ENCODE measurements around the gene ELP2.
"Not testable (repeated sequence)": the region's sequence is repeated elsewhere in the genome, so short reads cannot be mapped to it uniquely, and the experiment has no call there.

ELP2 gene

GRCh38 chr18:36201765-36202164 is 72.1 kb downstream of the ELP2 start:
- no peak for DNase-seq
- TF ChIP-seq CTCF (IDR thresholded peaks at IDR 0.05; ENCODE audit: borderline replicate concordance, extremely low read depth, low read length, poor library complexity, severe bottlenecking) = no peak
- no peak for TF ChIP-seq EZH2 (IDR thresholded peaks at IDR 0.05; ENCODE audit: borderline replicate concordance, low read depth, low read length, severe bottlenecking)
- H3K36me3 ChIP-seq (ENCODE audit: insufficient read depth, low read length) = no peaks in the 10 kb centered on the region

GRCh38 chr18:36203360-36203895 is 73.7 kb downstream of the ELP2 start:
- no peak overlapping the region for H3K9ac ChIP-seq (ENCODE audit: low read depth, low read length)
- no peaks in the 10 kb centered on the region for H3K9me3 ChIP-seq (ENCODE audit: insufficient read depth, low read length, severe bottlenecking)
- no peaks in the 10 kb centered on the region for H3K79me2 ChIP-seq (ENCODE audit: insufficient read depth, low read length)
- H3K4me1 ChIP-seq (ENCODE audit: insufficient read depth, low read length) = no peaks in the 10 kb centered on the region
- DNase-seq (no peak), ATAC-seq (ENCODE audit: insufficient read depth, low read depth) (no peak)
- H4K20me1 ChIP-seq (ENCODE audit: insufficient read depth, low read length) = no peaks in the 10 kb centered on the region
- H2AFZ ChIP-seq (ENCODE audit: low read depth, low read length) = no peak overlapping the region
- TF ChIP-seq EZH2 (IDR thresholded peaks at IDR 0.05; ENCODE audit: borderline replicate concordance, low read depth, low read length, severe bottlenecking) = no peak
- no peak for TF ChIP-seq CTCF (IDR thresholded peaks at IDR 0.05; ENCODE audit: borderline replicate concordance, extremely low read depth, low read length, poor library complexity, severe bottlenecking)
- no peaks in the 10 kb centered on the region for H3K36me3 ChIP-seq (ENCODE audit: insufficient read depth, low read length)
- H3K27me3 ChIP-seq (ENCODE audit: insufficient read depth, low read length, poor library complexity) = no peaks in the 10 kb centered on the region
- no peak overlapping the region for H3K4me3 ChIP-seq (ENCODE audit: low read depth in 1 of 2, low read length in 2 of 2)
- H3K4me2 ChIP-seq (ENCODE audit: insufficient read depth, low read length) = no peak overlapping the region
- H3K27ac ChIP-seq (ENCODE audit: low read length) = no peak overlapping the region

More at GRCh38 chr18:36201765-36202164, 72.1 kb downstream of the ELP2 start:
- no peak overlapping the region for H3K4me2 ChIP-seq (ENCODE audit: insufficient read depth, low read length)
- no peaks in the 10 kb centered on the region for H3K9me3 ChIP-seq (ENCODE audit: insufficient read depth, low read length, severe bottlenecking)
- no peaks in the 10 kb centered on the region for H3K27me3 ChIP-seq (ENCODE audit: insufficient read depth, low read length, poor library complexity)
- H3K79me2 ChIP-seq (ENCODE audit: insufficient read depth, low read length) = no peaks in the 10 kb centered on the region
- H3K4me3 ChIP-seq (ENCODE audit: low read depth in 1 of 2, low read length in 2 of 2) = no peak overlapping the region
- no peak overlapping the region for H2AFZ ChIP-seq (ENCODE audit: low read depth, low read length)
- H3K9ac ChIP-seq (ENCODE audit: low read depth, low read length) = no peak overlapping the region
- no peak overlapping the region for H3K27ac ChIP-seq (ENCODE audit: low read length)
- no peaks in the 10 kb centered on the region for H3K4me1 ChIP-seq (ENCODE audit: insufficient read depth, low read length)
- no peaks in the 10 kb centered on the region for H4K20me1 ChIP-seq (ENCODE audit: insufficient read depth, low read length)
- no peak for ATAC-seq (ENCODE audit: insufficient read depth, low read depth)

- DNase-seq (no peak), ATAC-seq (ENCODE audit: insufficient read depth, low read depth) (no peak)
- no peaks in the 10 kb centered on the region for H3K36me3 ChIP-seq (ENCODE audit: insufficient read depth, low read length)
- no peak overlapping the region for H3K9ac ChIP-seq (ENCODE audit: low read depth, low read length)
- no peak overlapping the region for H3K27ac ChIP-seq (ENCODE audit: low read length)
- H3K4me2 ChIP-seq (ENCODE audit: insufficient read depth, low read length) = no peak overlapping the region
- H3K79me2 ChIP-seq (ENCODE audit: insufficient read depth, low read length) = no peaks in the 10 kb centered on the region
- no peak overlapping the region for H2AFZ ChIP-seq (ENCODE audit: low read depth, low read length)
- H3K4me1 ChIP-seq (ENCODE audit: insufficient read depth, low read length) = no peaks in the 10 kb centered on the region
- TF ChIP-seq CTCF (IDR thresholded peaks at IDR 0.05; ENCODE audit: borderline replicate concordance, extremely low read depth, low read length, poor library complexity, severe bottlenecking) = no peak
- TF ChIP-seq EZH2 (IDR thresholded peaks at IDR 0.05; ENCODE audit: borderline replicate concordance, low read depth, low read length, severe bottlenecking) = no peak
- H3K4me3 ChIP-seq (ENCODE audit: low read depth in 1 of 2, low read length in 2 of 2) = no peak overlapping the region
- H3K9me3 ChIP-seq (ENCODE audit: insufficient read depth, low read length, severe bottlenecking) = no peaks in the 10 kb centered on the region
- no peaks in the 10 kb centered on the region for H4K20me1 ChIP-seq (ENCODE audit: insufficient read depth, low read length)
- no peaks in the 10 kb centered on the region for H3K27me3 ChIP-seq (ENCODE audit: insufficient read depth, low read length, poor library complexity)
These were observed 75.5 kb downstream of the ELP2 start for GRCh38 chr18:36205166-36205565.

- H3K4me2 ChIP-seq (ENCODE audit: insufficient read depth, low read length) = no peak overlapping the region
- ATAC-seq (ENCODE audit: insufficient read depth, low read depth) (no peak), DNase-seq (no peak)
- no peaks in the 10 kb centered on the region for H3K36me3 ChIP-seq (ENCODE audit: insufficient read depth, low read length)
- no peak overlapping the region for H3K9ac ChIP-seq (ENCODE audit: low read depth, low read length)
- no peaks in the 10 kb centered on the region for H3K4me1 ChIP-seq (ENCODE audit: insufficient read depth, low read length)
- no peaks in the 10 kb centered on the region for H4K20me1 ChIP-seq (ENCODE audit: insufficient read depth, low read length)
- TF ChIP-seq EZH2 (IDR thresholded peaks at IDR 0.05; ENCODE audit: borderline replicate concordance, low read depth, low read length, severe bottlenecking) (no peak), CTCF (IDR thresholded peaks at IDR 0.05; ENCODE audit: borderline replicate concordance, extremely low read depth, low read length, poor library complexity, severe bottlenecking) (no peak)
- no peak overlapping the region for H3K27ac ChIP-seq (ENCODE audit: low read length)
- no peaks in the 10 kb centered on the region for H3K9me3 ChIP-seq (ENCODE audit: insufficient read depth, low read length, severe bottlenecking)
- no peak overlapping the region for H3K4me3 ChIP-seq (ENCODE audit: low read depth in 1 of 2, low read length in 2 of 2)
- no peak overlapping the region for H2AFZ ChIP-seq (ENCODE audit: low read depth, low read length)
- no peaks in the 10 kb centered on the region for H3K79me2 ChIP-seq (ENCODE audit: insufficient read depth, low read length)
- H3K27me3 ChIP-seq (ENCODE audit: insufficient read depth, low read length, poor library complexity) = no peaks in the 10 kb centered on the region
These were observed 77.6 kb downstream of the ELP2 start for GRCh38 chr18:36207303-36207702.

- not testable (repeated sequence) for DNase-seq; H3K79me2 ChIP-seq (ENCODE audit: insufficient read depth, low read length); H3K4me3 ChIP-seq (ENCODE audit: low read depth in 1 of 2, low read length in 2 of 2); ATAC-seq (ENCODE audit: insufficient read depth, low read depth); H3K4me2 ChIP-seq (ENCODE audit: insufficient read depth, low read length); H3K4me1 ChIP-seq (ENCODE audit: insufficient read depth, low read length); H4K20me1 ChIP-seq (ENCODE audit: insufficient read depth, low read length); H2AFZ ChIP-seq (ENCODE audit: low read depth, low read length); H3K27me3 ChIP-seq (ENCODE audit: insufficient read depth, low read length, poor library complexity); H3K27ac ChIP-seq (ENCODE audit: low read length); H3K9ac ChIP-seq (ENCODE audit: low read depth, low read length); H3K36me3 ChIP-seq (ENCODE audit: insufficient read depth, low read length); H3K9me3 ChIP-seq (ENCODE audit: insufficient read depth, low read length, severe bottlenecking)
These were observed 78.3 kb downstream of the ELP2 start for GRCh38 chr18:36207969-36208368.

All from DND-41 (cell line).